GM21825 (cell line): Measurements from ENCODE around the gene NXPH4.

Experiments used
- ATAC-seq: cut with Tn5 transposase; IDR thresholded peaks from one replicate; pipeline ENCODE4 v1.9.1; 2021; ENCODE audit warnings: mild to moderate bottlenecking, moderate library complexity; ENCODE audit not compliant: unreplicated experiment

NXPH4 gene

GRCh38 chr12:57216921-57217879 is 606 bp downstream of the NXPH4 start:
- ATAC-seq = no peak

- ATAC-seq = no peak
Measured at GRCh38 chr12:57218030-57218853, 1.6 kb downstream of the NXPH4 start.

- no peak for ATAC-seq
Measured at GRCh38 chr12:57219205-57219992, 2.8 kb downstream of the NXPH4 start.

- no peak for ATAC-seq
Measured at GRCh38 chr12:57219993-57220754, 3.6 kb downstream of the NXPH4 start.

- ATAC-seq = no peak
Measured at GRCh38 chr12:57220770-57221168, 4.2 kb downstream of the NXPH4 start.

GRCh38 chr12:57221169-57221917 is 4.7 kb downstream of the NXPH4 start:
- ATAC-seq = no peak

GRCh38 chr12:57222286-57223190 is 5.9 kb downstream of the NXPH4 start:
- ATAC-seq = no peak

GRCh38 chr12:57223191-57224165 is 6.9 kb downstream of the NXPH4 start:
- no peak for ATAC-seq

- no peak for ATAC-seq
Measured at GRCh38 chr12:57224278-57224972, 7.8 kb downstream of the NXPH4 start.

GRCh38 chr12:57224973-57225679 is 8.5 kb downstream of the NXPH4 start:
- no peak for ATAC-seq

- no peak for ATAC-seq
Measured at GRCh38 chr12:57225680-57226210, 9.2 kb downstream of the NXPH4 start.

- no peak for ATAC-seq
Measured at GRCh38 chr12:57226588-57227314, 10.2 kb downstream of the NXPH4 start.

GRCh38 chr12:57227315-57228115 is 10.9 kb downstream of the NXPH4 start:
- no peak for ATAC-seq

GRCh38 chr12:57229046-57229633 is 12.5 kb downstream of the NXPH4 start:
- ATAC-seq = no peak
